ENCODE measurements around the gene AKIRIN1.
"Not testable (repeated sequence)": the region's sequence is repeated elsewhere in the genome, so short reads cannot be mapped to it uniquely, and the experiment has no call there.

Gene AKIRIN1

DNA sequence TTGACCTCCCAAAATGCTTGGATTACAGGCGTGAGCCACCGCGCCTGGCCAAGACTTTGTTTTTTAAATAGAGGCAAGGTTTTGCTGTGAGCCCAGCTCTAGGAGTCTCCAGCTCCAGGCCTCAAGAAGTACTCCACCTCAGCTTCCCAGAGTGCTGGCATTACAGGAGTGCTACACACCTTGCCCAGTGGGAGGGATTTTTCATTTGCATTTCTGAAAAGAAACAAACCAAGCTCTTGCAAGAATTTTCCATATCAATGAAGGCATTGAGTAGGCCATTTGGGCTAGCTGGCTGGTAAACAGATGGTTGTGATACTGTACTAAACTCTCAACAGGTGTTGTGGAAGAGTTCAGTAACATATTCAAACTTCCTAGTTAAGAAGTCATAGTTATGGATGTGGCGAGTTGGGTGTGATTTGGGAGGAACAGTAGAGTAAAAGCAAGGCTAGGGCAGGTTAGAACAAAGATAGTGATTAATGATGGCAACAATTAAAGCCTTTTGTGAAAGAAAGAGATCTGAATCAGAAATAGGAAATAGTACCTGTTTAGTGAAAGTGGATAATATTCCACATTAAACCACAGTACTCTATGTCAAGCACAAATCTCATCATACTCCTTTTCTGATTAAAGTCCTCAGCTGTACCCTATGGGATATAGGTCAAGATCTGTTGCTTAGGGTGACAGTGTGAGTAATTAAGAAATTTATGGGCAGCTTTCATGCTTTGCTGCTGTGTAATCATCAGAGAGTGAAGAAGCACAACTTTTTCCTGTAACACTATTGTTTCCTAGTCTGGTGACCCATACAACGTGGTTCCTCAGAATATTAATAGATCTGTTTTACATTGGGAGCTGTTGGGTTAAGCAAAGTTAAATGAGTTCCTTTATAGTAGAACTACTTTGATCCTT lies 10.7 kb downstream of the AKIRIN1 start:
- TF ChIP-seq, protein P1, sequence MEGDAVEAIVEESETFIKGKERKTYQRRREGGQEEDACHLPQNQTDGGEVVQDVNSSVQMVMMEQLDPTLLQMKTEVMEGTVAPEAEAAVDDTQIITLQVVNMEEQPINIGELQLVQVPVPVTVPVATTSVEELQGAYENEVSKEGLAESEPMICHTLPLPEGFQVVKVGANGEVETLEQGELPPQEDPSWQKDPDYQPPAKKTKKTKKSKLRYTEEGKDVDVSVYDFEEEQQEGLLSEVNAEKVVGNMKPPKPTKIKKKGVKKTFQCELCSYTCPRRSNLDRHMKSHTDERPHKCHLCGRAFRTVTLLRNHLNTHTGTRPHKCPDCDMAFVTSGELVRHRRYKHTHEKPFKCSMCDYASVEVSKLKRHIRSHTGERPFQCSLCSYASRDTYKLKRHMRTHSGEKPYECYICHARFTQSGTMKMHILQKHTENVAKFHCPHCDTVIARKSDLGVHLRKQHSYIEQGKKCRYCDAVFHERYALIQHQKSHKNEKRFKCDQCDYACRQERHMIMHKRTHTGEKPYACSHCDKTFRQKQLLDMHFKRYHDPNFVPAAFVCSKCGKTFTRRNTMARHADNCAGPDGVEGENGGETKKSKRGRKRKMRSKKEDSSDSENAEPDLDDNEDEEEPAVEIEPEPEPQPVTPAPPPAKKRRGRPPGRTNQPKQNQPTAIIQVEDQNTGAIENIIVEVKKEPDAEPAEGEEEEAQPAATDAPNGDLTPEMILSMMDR (IDR thresholded peaks at IDR 0.05; ENCODE audit: extremely low read depth, missing control alignments), result no peak
- no peak for DNase-seq (ENCODE audit: low spot score)

DNA sequence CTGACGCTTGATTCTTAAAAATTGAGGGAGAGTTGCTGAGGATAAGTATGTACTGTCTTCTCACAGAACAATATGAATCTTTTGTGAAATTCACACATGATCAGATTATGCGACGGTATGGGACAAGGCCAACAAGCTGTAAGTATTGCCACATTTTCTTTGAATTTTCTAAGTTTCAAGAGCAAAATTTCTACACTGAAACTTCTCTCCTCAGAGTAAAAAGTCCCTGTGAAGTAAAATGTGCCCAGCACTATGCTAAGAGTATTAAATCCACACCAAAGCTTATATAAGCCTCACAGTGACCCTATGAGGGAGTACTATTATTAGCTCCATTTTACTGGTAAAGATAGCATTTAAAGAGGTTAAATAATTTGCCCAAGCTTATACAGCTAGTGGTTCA lies 12.2 kb downstream of the AKIRIN1 start:
- TF ChIP-seq, protein P1 (IDR thresholded peaks at IDR 0.05; ENCODE audit: extremely low read depth, missing control alignments), result no peak
- no peak for DNase-seq (ENCODE audit: low spot score)

DNA sequence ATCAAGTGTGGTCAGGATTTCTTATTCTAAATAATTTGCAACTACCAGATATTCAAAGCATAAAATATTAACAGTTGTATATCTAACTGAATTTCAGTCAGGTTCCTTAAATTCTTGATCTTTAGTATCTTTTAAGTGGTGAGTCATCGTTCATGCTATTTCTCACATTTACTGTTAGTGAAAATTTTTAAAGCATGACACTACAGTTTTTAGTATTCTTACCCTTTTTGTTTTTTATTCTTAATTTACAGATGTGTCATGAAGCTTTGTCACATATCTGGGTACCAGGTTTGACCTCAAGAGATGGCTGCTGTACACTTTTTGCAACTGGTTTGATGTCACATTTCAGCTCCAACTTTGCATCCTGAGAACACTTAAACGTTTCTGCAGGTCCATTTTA lies 12.7 kb downstream of the AKIRIN1 start:
- TF ChIP-seq, protein P1 (IDR thresholded peaks at IDR 0.05; ENCODE audit: extremely low read depth, missing control alignments), result no peak
- no peak for DNase-seq (ENCODE audit: low spot score)

DNA sequence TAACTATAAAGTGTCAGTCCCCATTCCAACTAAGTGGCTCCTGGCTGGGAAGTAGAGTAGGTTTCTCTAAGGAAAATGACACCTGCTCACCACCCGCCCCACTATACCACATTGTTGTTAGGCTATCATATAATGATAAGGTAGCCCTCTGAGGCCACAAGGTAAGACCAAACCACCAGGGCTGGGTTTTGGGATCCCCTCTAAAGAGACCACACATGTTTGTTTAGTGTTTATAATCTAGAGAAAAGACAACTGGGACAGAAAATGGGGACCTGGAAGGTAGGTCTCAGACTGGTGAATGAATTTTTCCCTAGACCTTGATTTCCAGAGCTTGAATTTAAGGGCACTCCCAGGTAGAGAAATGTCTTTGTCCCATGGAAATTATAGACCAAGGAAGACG lies 15.2 kb downstream of the AKIRIN1 start:
- no peak for DNase-seq (ENCODE audit: low spot score)
- TF ChIP-seq, protein P1 (IDR thresholded peaks at IDR 0.05; ENCODE audit: extremely low read depth, missing control alignments), result no peak

DNA sequence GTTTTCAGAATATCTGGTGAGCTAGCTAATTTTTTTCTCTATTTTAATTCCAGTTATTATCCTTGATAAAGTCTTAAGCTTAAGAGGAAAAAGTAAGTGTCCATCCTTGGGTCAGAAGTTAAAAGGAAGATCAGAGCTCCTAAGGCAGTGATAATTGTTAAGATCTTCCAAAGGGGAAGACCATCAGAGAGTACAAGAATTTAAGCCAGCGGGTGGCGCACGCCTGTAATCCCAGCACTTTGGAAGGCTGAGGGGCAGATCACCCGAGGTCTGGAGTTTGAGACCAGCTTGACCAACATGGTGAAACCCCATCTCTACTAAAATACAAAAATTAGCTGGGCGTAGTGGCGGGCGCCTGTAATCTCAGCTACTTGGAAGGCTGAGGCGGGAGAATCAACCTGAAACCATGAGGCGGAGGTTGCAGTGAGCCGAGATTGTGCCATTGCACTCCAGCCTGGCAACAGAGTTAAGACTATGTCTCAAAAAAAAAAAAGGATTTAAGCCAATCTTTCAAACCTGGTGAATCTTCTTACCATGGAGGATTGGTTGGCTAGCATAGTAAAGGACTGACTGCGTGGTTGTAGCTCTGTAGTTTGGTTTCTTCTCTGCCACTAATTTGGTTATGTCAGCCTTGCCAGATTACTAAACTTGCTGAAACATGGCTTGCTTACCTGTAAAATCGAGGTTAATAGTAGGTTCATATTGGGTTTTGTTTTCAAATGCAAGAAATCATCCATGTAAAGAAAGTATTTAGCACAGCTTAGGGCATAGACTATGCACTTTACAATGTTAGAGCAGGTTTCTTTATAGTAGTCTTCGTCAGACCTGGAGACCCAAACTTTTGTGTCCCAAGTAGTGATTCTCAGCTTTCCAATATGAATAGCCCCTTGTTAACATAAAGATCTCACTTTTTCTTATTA lies 15.9 kb downstream of the AKIRIN1 start:
- TF ChIP-seq, protein P1 (IDR thresholded peaks at IDR 0.05; ENCODE audit: extremely low read depth, missing control alignments), result no peak
- no peak for DNase-seq (ENCODE audit: low spot score)

DNA sequence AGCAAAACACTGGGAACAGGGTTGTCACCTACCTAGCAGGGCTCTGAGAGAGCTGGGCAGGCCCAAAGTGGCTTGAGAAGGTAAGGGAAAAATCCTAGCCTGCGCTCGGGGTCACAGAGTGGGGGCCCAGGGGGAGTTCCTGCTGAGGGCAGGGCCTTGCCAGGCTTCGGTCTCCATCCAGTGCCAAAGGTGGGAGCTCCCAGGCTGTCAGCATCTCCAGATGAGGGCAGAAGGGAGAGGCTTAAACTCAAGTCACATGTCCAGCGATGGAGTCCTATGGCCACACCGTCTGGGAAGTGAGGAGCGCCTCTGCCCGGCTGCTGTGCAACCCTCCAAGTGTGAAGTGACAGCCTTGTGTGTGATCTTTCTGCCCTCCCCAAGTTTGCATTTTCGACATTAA lies 23.9 kb downstream of the AKIRIN1 start:
- DNase-seq (ENCODE audit: low spot score), result not testable (repeated sequence)

DNA sequence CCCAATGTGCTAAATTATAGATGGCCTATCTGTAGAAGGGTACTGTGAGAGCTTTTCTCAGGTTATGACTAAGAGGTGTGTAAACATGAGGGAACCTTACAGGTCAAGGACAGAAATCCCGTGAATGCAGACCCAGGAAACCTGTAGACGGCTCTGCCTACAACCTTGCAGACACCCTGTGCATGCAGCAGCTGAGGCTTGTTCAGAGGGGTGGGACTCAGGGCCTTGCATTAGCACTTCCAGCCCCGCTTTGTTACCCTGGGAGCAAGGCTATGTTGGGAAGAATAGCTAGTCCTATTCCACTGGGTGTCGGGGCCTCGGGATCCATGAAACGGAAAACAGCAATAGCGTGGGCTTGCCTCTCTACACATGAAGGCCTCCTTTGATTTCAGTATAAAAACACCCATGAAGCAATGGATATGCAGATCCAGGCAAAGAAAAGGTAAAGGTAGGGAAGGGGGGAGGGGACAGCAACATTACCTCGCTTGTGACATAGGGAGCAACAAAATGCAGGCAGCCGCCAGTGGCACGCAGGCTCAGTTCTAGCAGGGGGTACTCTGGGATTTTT lies 25.6 kb downstream of the AKIRIN1 start:
- TF ChIP-seq, protein P1 (IDR thresholded peaks at IDR 0.05; ENCODE audit: extremely low read depth, missing control alignments), result no peak
- DNase-seq (ENCODE audit: low spot score), result no peak
